Measurements from ENCODE around the gene DTD2.

GRCh38 chr14:31442284-31442683, 15.0 kb downstream of the DTD2 start:
- TF ChIP-seq POLR2A (IDR thresholded peaks at IDR 0.05; ENCODE audit: low read depth, low read length), result no peak
- TF ChIP-seq CTCF (conservative IDR thresholded peaks at IDR 0.05; ENCODE audit: low read depth, low read length), result no peak
- TF ChIP-seq BHLHE40 (IDR thresholded peaks at IDR 0.05; ENCODE audit: low read depth, low read length), result no peak
- TF ChIP-seq RCOR1 (IDR thresholded peaks at IDR 0.05; ENCODE audit: insufficient replicate concordance, low read length), result no peak
- no peak for TF ChIP-seq MXI1 (IDR thresholded peaks at IDR 0.05; ENCODE audit: borderline replicate concordance, low read depth, low read length)
- TF ChIP-seq RAD21 (IDR thresholded peaks at IDR 0.05; ENCODE audit: low read length), result no peak
- no peak for TF ChIP-seq USF2 (IDR thresholded peaks at IDR 0.05; ENCODE audit: low read depth, low read length)
- no peak for TF ChIP-seq ELK1 (IDR thresholded peaks at IDR 0.05; ENCODE audit: borderline replicate concordance, low read depth, low read length)
- TF ChIP-seq CHD1 (IDR thresholded peaks at IDR 0.05; ENCODE audit: low read depth, low read length), result no peak
- TF ChIP-seq RFX5 (IDR thresholded peaks at IDR 0.05; ENCODE audit: low read depth, low read length), result no peak
- TF ChIP-seq CEBPB (IDR thresholded peaks at IDR 0.05; ENCODE audit: low read depth, low read length), result no peak
- TF ChIP-seq NFE2L2 (IDR thresholded peaks at IDR 0.05; ENCODE audit: low read depth, low read length), result no peak
- TF ChIP-seq SMC3 (IDR thresholded peaks at IDR 0.05; ENCODE audit: low read depth, low read length), result no peak
